IMR-90 (cell line): ENCODE results near the gene ADSS1. TPM values are rescaled to one million over a fixed set of nuclear protein-coding genes. Genes with fewer than 3 reads are reported as not detected.

Source experiments
- ATAC-seq: fragments of 200-7000 bp; cut with Tn5 transposase; 2 replicates; pipeline ENCODE4 v1.9.1; 2020; ENCODE audit warnings: low read depth, mild to moderate bottlenecking, moderate library complexity
- BruUV-seq: library from RNA; stranded (reverse); fragments of 400-500 nt; replicated peaks from 2 replicates; lab custom pipeline; 2021; lab: Mats Ljungman, UMichigan
- CTCF ChIA-PET: fragments of 300-600 bp; formaldehyde crosslinking; extraction: SDS; loops from one replicate; lab custom pipeline; 2021; ENCODE audit warnings: antibody characterized with exemption; lab: Yijun Ruan, JAX
- POLR2A ChIA-PET: fragments of 300-600 bp; sonication (Branson Sonifier 250); formaldehyde crosslinking; loops from one replicate; lab custom pipeline; 2022; ENCODE audit warnings: antibody characterized with exemption; ENCODE audit not compliant: unreplicated experiment; lab: Charles Lee
- DNase-seq: peaks from one replicate; pipeline ENCODE4 v3.0.0; 2013
- H2AFZ ChIP-seq: replicated peaks from 2 replicates; pipeline ENCODE3; 2013; ENCODE audit warnings: low read length, mild to moderate bottlenecking; ENCODE audit not compliant: poor library complexity
- H2AK5ac ChIP-seq: 2 replicates; pipeline ENCODE4 v1.6.1; 2013; ENCODE audit warnings: low read depth, low read length, inconsistent platforms
- H2AK9ac ChIP-seq: replicated peaks from 2 replicates; pipeline ENCODE3; 2013; ENCODE audit warnings: mild to moderate bottlenecking, low read depth, low read length, moderate library complexity; ENCODE audit not compliant: poor library complexity
- H2BK120ac ChIP-seq: 2 replicates; pipeline ENCODE4 v1.6.1; 2013; ENCODE audit warnings: low read depth, low read length, inconsistent platforms
- H2BK15ac ChIP-seq: 3 replicates; pipeline ENCODE4 v1.6.1; 2013; ENCODE audit warnings: low read depth, low read length, inconsistent platforms
- H2BK20ac ChIP-seq: 2 replicates; pipeline ENCODE4 v1.6.1; 2013; ENCODE audit warnings: low read depth, mild to moderate bottlenecking, inconsistent platforms, low read length, moderate library complexity
- H2BK5ac ChIP-seq: 2 replicates; pipeline ENCODE4 v1.6.1; 2013; ENCODE audit warnings: mild to moderate bottlenecking, low read depth, low read length, inconsistent platforms; ENCODE audit not compliant: poor library complexity, severe bottlenecking
- H3K14ac ChIP-seq: replicated peaks from 2 replicates; pipeline ENCODE4 v1.6.1; 2013; ENCODE audit warnings: low read depth, low read length, inconsistent platforms
- H3K18ac ChIP-seq: 2 replicates; pipeline ENCODE4 v1.6.1; 2013; ENCODE audit warnings: low read depth, low read length, control low read depth
- H3K23ac ChIP-seq: 2 replicates; pipeline ENCODE4 v1.6.1; 2013; ENCODE audit warnings: low read depth, low read length, inconsistent platforms
- H3K27ac ChIP-seq: 2 replicates; pipeline ENCODE4 v1.5.1; 2013; ENCODE audit warnings: mild to moderate bottlenecking, control low read depth, low read length; ENCODE audit not compliant: insufficient read depth
- H3K27me3 ChIP-seq: 2 replicates; pipeline ENCODE4 v1.6.1; 2013; ENCODE audit warnings: low read length; ENCODE audit not compliant: control insufficient read depth, insufficient read depth
- H3K36me3 ChIP-seq: 2 replicates; pipeline ENCODE4 v1.6.1; 2013; ENCODE audit warnings: low read length, mixed read lengths; ENCODE audit not compliant: control insufficient read depth, insufficient read depth
- H3K4ac ChIP-seq: 2 replicates; pipeline ENCODE4 v1.6.1; 2013; ENCODE audit warnings: low read depth, low read length, inconsistent platforms
- H3K4me1 ChIP-seq: 2 replicates; pipeline ENCODE4 v1.6.1; 2013; ENCODE audit warnings: low read length, mixed read lengths; ENCODE audit not compliant: control insufficient read depth, insufficient read depth
- H3K4me2 ChIP-seq: 2 replicates; pipeline ENCODE4 v1.6.1; 2013; ENCODE audit warnings: low read depth, mild to moderate bottlenecking, control low read depth, low read length, moderate library complexity
- H3K4me3 ChIP-seq: 2 replicates; pipeline ENCODE4 v1.5.1; 2013; ENCODE audit warnings: low read depth, mild to moderate bottlenecking, control low read depth, low read length, moderate library complexity; ENCODE audit not compliant: insufficient read depth
- H3K56ac ChIP-seq: 2 replicates; pipeline ENCODE4 v1.6.1; 2013; ENCODE audit warnings: low read length, inconsistent platforms; ENCODE audit not compliant: insufficient read depth; ENCODE audit errors: extremely low read depth
- H3K79me1 ChIP-seq, 2 experiments: 2 replicates each; pipeline ENCODE4 v1.6.1; 2013; ENCODE audit warnings: low read length in 2 of 2, inconsistent platforms in 1 of 2, low read depth in 1 of 2
- H3K9ac ChIP-seq: 2 replicates; pipeline ENCODE4 v1.6.1; 2013; ENCODE audit warnings: low read depth, low read length, control low read depth
- H3K9me1 ChIP-seq: 2 replicates; pipeline ENCODE4 v1.6.1; 2013; ENCODE audit warnings: low read length, inconsistent platforms; ENCODE audit not compliant: insufficient read depth
- H3K9me3 ChIP-seq: 2 replicates; pipeline ENCODE4 v1.6.1; 2013; ENCODE audit warnings: low read length; ENCODE audit not compliant: control insufficient read depth, insufficient read depth
- H4K20me1 ChIP-seq: 2 replicates; pipeline ENCODE4 v1.6.1; 2013; ENCODE audit warnings: low read length, inconsistent platforms; ENCODE audit not compliant: insufficient read depth
- H4K5ac ChIP-seq: 2 replicates; pipeline ENCODE4 v1.6.1; 2013; ENCODE audit warnings: mild to moderate bottlenecking, low read depth, low read length, control low read depth
- H4K8ac ChIP-seq, 2 experiments: 2 replicates each; pipeline ENCODE4 v1.6.1; 2013; ENCODE audit warnings: low read depth in 2 of 2, low read length in 2 of 2, control low read depth in 1 of 2, inconsistent platforms in 1 of 2
- H4K91ac ChIP-seq: 2 replicates; pipeline ENCODE4 v1.6.1; 2013; ENCODE audit warnings: low read depth, low read length, inconsistent platforms; ENCODE audit not compliant: insufficient read depth
- BHLHE40 ChIP-seq: fragments of 150-350 bp; IDR thresholded peaks from 2 replicates; pipeline ENCODE4 v1.6.1; 2016; ENCODE audit warnings: mild to moderate bottlenecking, low read depth, low read length
- CEBPB ChIP-seq: IDR thresholded peaks from 2 replicates; pipeline ENCODE4 v1.6.1; 2012; ENCODE audit warnings: low read depth, low read length, improper control_type of control experiment
- CHD1 ChIP-seq: IDR thresholded peaks from 2 replicates; pipeline ENCODE4 v1.6.1; 2012; ENCODE audit warnings: low read depth, low read length, improper control_type of control experiment
- ELK1 ChIP-seq: fragments of 150-350 bp; IDR thresholded peaks from 2 replicates; pipeline ENCODE4 v1.6.1; 2016; ENCODE audit warnings: low read depth, mild to moderate bottlenecking, low read length, moderate library complexity, borderline replicate concordance
- FOS ChIP-seq: fragments of 150-350 bp; IDR thresholded peaks from 2 replicates; pipeline ENCODE4 v1.6.1; 2016; ENCODE audit warnings: low read depth, low read length
- MAFK ChIP-seq: IDR thresholded peaks from 2 replicates; pipeline ENCODE4 v1.6.1; 2012; ENCODE audit warnings: low read depth, low read length, improper control_type of control experiment
- MAZ ChIP-seq: IDR thresholded peaks from 2 replicates; pipeline ENCODE4 v1.6.1; 2012; ENCODE audit warnings: low read depth, mild to moderate bottlenecking, low read length, improper control_type of control experiment, moderate library complexity, borderline replicate concordance
- MXI1 ChIP-seq: IDR thresholded peaks from 2 replicates; pipeline ENCODE4 v1.6.1; 2012; ENCODE audit warnings: low read depth, mild to moderate bottlenecking, low read length, moderate library complexity, borderline replicate concordance
- NFE2L2 ChIP-seq: fragments of 150-350 bp; IDR thresholded peaks from 2 replicates; pipeline ENCODE4 v1.6.1; 2016; ENCODE audit warnings: low read depth, mild to moderate bottlenecking, low read length
- POLR2A ChIP-seq: IDR thresholded peaks from 2 replicates; pipeline ENCODE4 v1.6.1; 2012; ENCODE audit warnings: mild to moderate bottlenecking, low read depth, low read length
- RAD21 ChIP-seq: IDR thresholded peaks from 2 replicates; pipeline ENCODE4 v1.6.1; 2012; ENCODE audit warnings: low read length, improper control_type of control experiment
- RCOR1 ChIP-seq: IDR thresholded peaks from 2 replicates; pipeline ENCODE4 v1.6.1; 2012; ENCODE audit warnings: mild to moderate bottlenecking, low read length, improper control_type of control experiment; ENCODE audit not compliant: insufficient replicate concordance
- SMC3 ChIP-seq: fragments of 150-350 bp; IDR thresholded peaks from 2 replicates; pipeline ENCODE4 v1.6.1; 2016; ENCODE audit warnings: low read depth, mild to moderate bottlenecking, antibody characterized with exemption, low read length, moderate library complexity
- WGBS, 2 experiments: methylation state at CpG; one replicate each; pipeline versions ENCODE4 v1.1.5 to v1.1.7; 2013; ENCODE audit warnings: missing lambda C conversion rate in 2 of 2; ENCODE audit not compliant: insufficient read length in 1 of 2; ENCODE audit errors: extremely low coverage in 2 of 2; 5-methylcytosine and 5-hydroxymethylcytosine counted together
- dilution Hi-C: fragments of 300-500 bp; cut with HindIII; formaldehyde crosslinking; loops from one replicate; pipeline ENCODE4 v1.14.3; 2018; ENCODE audit warnings: low sequenced_read_pairs; ENCODE audit not compliant: unreplicated experiment
- in situ Hi-C: fragments of 300-500 bp; cut with MboI; formaldehyde crosslinking; loops from 3 replicates; pipeline ENCODE4 v1.14.3; 2019; ENCODE audit warnings: low sequenced_read_pairs, inconsistent platforms, mixed read lengths
- intact Hi-C: fragments of 100-400 bp; cut with micrococcal nuclease; formaldehyde crosslinking; loops from 2 replicates; pipeline ENCODE4 v1.10.0; 2022
- polyA plus RNA-seq, 3 experiments: library from polyadenylated mRNA; depleted of rRNA; stranded (reverse); fragments of >200 nt; gene quantifications; 2 replicates each; pipeline ENCODE4 v1.2.3, GENCODE V29; 2012; ENCODE audit warnings: low replicate concordance in 1 of 3
- total RNA-seq: library from RNA; depleted of rRNA; stranded (reverse); fragments of >200 nt; gene quantifications from 2 replicates; pipeline ENCODE4 v1.2.3, GENCODE V29; 2012
- TF ChIP-seq, protein P1 (sequence below): conservative IDR thresholded peaks from 2 replicates; pipeline ENCODE4 v1.5.1; 2012; ENCODE audit warnings: mild to moderate bottlenecking, low read depth, low read length, improper control_type of control experiment
- TF ChIP-seq, protein P2 (sequence below): fragments of 150-350 bp; IDR thresholded peaks from 2 replicates; pipeline ENCODE4 v1.6.1; 2017; ENCODE audit warnings: mild to moderate bottlenecking, antibody characterized with exemption, low read length, low read depth

The ADSS1 gene
- total and polyA plus RNA-seq, 2 of the 4 experiments (the other 2 are of a cell fraction) = 1.8 to 5.2 TPM

DNA sequence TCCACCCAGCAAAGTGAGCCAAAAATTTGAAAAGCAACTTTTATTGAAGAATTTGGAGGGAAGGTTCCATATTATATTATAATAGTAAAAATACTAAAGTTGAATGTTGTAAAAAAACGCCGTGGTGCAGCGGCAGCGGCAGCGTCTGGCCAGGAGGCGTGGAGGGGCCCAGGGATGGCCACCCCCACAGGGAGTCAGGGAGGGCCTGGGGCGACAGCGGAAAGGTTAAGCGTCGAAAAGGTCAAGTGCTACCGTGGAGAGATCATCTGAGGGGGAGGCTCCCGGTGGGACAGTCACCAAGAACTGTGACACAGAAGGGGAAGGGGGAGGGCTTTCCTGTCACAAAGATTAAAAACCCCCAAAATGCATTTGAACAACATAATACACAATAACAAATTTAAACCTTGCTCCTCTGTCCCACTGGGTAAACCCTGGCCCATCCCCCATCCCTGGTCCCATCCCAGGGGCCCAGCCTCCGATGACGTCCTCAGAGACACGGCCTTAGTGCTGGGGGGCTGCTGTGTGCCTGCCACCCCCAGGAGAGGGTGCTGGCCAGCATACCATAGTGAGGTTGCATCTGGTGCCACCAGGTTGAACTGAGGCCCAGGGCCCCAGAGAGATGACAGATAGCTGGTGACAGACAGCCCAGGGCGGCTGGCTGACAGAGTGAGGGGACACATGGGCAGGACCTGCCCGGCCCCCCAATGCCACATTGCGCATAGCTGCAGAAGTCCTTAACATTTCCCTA lies 45.5 kb downstream of the ADSS1 start:
- Histone ChIP-seq H3K4me2 (no peak overlapping the region), H2AK5ac (no peak overlapping the region), H4K5ac (no peak overlapping the region), H4K91ac (no peak overlapping the region), H4K8ac (no peak overlapping the region), H2AFZ (peak overlapping the region; percentile 75), H3K18ac (no peak overlapping the region), H3K9me3 (no peaks in the 10 kb centered on the region; the same call in 1 of the 2 replicates), H2BK120ac (no peak overlapping the region), H3K56ac (no peak overlapping the region), H4K20me1 (peaks cover 18% of the 10 kb centered on the region), H3K36me3 (peaks cover 40% of the 10 kb centered on the region), H2BK5ac (no peak overlapping the region), H2BK20ac (no peak overlapping the region), H3K9me1 (no peaks in the 10 kb centered on the region), H3K79me1 (peaks cover 0 to 6% of the 10 kb centered on the region in 2 experiments; a peak in 1 of 4 replicates), H2BK15ac (no peak overlapping the region), H3K4me1 (peaks cover 5% of the 10 kb centered on the region), H3K27ac (no peak overlapping the region), H3K23ac (no peak overlapping the region), H3K4ac (no peak overlapping the region), H3K27me3 (no peaks in the 10 kb centered on the region), H3K4me3 (no peak overlapping the region), H3K14ac (no peak overlapping the region), H2AK9ac (no peak overlapping the region), H3K9ac (no peak overlapping the region)
- TSS peak; percentile 96 for BruUV-seq
- CTCF ChIA-PET = interaction anchor here (0.6 to 1.6 kb wide), 2 partner anchors 58 to 267 kb away, joined by 4 read pairs; no protein-coding TSS in a partner anchor
- WGBS, 2 experiments = 93% methylated on average over 5 of the region's 18 CpGs; no CpG with 5 or more reads in 1 of the 2 experiments
- DNase-seq (no peak), ATAC-seq (no peak)
- intact Hi-C loops = no loop called here
- dilution Hi-C loops = no loop called here
- POLR2A ChIA-PET = no interaction called here
- in situ Hi-C loops = loop anchor here (5.0 kb wide), 1 partner anchor 53 kb away; no protein-coding TSS in a partner anchor
- TF ChIP-seq MXI1 = no peak
- TF ChIP-seq NFE2L2 = no peak
- TF ChIP-seq SMC3 = no peak
- no peak for TF ChIP-seq RCOR1
- no peak for TF ChIP-seq CEBPB
- TF ChIP-seq RAD21 = no peak
- TF ChIP-seq MAZ = no peak
- no peak for TF ChIP-seq BHLHE40
- no peak for TF ChIP-seq CHD1
- TF ChIP-seq, protein P1, sequence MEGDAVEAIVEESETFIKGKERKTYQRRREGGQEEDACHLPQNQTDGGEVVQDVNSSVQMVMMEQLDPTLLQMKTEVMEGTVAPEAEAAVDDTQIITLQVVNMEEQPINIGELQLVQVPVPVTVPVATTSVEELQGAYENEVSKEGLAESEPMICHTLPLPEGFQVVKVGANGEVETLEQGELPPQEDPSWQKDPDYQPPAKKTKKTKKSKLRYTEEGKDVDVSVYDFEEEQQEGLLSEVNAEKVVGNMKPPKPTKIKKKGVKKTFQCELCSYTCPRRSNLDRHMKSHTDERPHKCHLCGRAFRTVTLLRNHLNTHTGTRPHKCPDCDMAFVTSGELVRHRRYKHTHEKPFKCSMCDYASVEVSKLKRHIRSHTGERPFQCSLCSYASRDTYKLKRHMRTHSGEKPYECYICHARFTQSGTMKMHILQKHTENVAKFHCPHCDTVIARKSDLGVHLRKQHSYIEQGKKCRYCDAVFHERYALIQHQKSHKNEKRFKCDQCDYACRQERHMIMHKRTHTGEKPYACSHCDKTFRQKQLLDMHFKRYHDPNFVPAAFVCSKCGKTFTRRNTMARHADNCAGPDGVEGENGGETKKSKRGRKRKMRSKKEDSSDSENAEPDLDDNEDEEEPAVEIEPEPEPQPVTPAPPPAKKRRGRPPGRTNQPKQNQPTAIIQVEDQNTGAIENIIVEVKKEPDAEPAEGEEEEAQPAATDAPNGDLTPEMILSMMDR = no peak
- no peak for TF ChIP-seq MAFK
- no peak for TF ChIP-seq POLR2A
- TF ChIP-seq ELK1 = no peak
- no peak for TF ChIP-seq FOS
- TF ChIP-seq, protein P2, sequence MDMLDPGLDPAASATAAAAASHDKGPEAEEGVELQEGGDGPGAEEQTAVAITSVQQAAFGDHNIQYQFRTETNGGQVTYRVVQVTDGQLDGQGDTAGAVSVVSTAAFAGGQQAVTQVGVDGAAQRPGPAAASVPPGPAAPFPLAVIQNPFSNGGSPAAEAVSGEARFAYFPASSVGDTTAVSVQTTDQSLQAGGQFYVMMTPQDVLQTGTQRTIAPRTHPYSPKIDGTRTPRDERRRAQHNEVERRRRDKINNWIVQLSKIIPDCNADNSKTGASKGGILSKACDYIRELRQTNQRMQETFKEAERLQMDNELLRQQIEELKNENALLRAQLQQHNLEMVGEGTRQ = no peak
